OCI-LY1 (cell line): Measurements from ENCODE around the gene CITED1.

ENCODE experiments used
- H2AFZ ChIP-seq: fragments of 200-600 bp; sonication (generic), shearing (Covaris generic); 2 replicates; pipeline ENCODE4 v1.6.0; 2014; ENCODE audit warnings: antibody characterized with exemption, mild to moderate bottlenecking, low read length
- H3F3A ChIP-seq: fragments of 200-600 bp; sonication (generic), shearing (Covaris generic); 2 replicates; pipeline ENCODE4 v1.6.0; 2014; ENCODE audit warnings: mild to moderate bottlenecking, antibody characterized with exemption, low read length, moderate library complexity; ENCODE audit not compliant: insufficient read depth
- H3K27ac ChIP-seq: fragments of 200-600 bp; sonication (generic); 2 replicates; pipeline ENCODE4 v1.5.1; 2014; ENCODE audit warnings: low read length, mixed run types, mild to moderate bottlenecking, low read depth; ENCODE audit not compliant: poor library complexity, severe bottlenecking
- H3K27me3 ChIP-seq: fragments of 200-600 bp; sonication (generic); 2 replicates; pipeline ENCODE4 v1.6.0; 2014; ENCODE audit warnings: antibody characterized with exemption, mild to moderate bottlenecking, low read length, moderate library complexity; ENCODE audit not compliant: insufficient read depth
- H3K36me3 ChIP-seq: fragments of 200-600 bp; sonication (generic); 2 replicates; pipeline ENCODE4 v1.6.1; 2014; ENCODE audit warnings: mild to moderate bottlenecking, antibody characterized with exemption, low read length, moderate library complexity, mixed read lengths; ENCODE audit not compliant: insufficient read depth
- H3K4me1 ChIP-seq: fragments of 200-600 bp; sonication (generic); 2 replicates; pipeline ENCODE4 v1.5.1; 2014; ENCODE audit warnings: mild to moderate bottlenecking, low read length, moderate library complexity; ENCODE audit not compliant: insufficient read depth, severe bottlenecking
- H3K4me2 ChIP-seq: fragments of 200-600 bp; sonication (generic), shearing (Covaris generic); 2 replicates; pipeline ENCODE4 v1.6.1; 2014; ENCODE audit warnings: low read length
- H3K4me3 ChIP-seq: fragments of 200-600 bp; sonication (generic); 2 replicates; pipeline ENCODE4 v1.5.1; 2014; ENCODE audit warnings: low read length, low read depth, mild to moderate bottlenecking, mixed read lengths; ENCODE audit not compliant: poor library complexity, severe bottlenecking
- H3K79me2 ChIP-seq: fragments of 200-600 bp; shearing (Covaris generic); 2 replicates; pipeline ENCODE4 v1.6.1; 2016; ENCODE audit warnings: mixed run types, low read length, mixed read lengths; ENCODE audit not compliant: insufficient read depth
- H3K9ac ChIP-seq: fragments of 200-600 bp; sonication (generic), shearing (Covaris generic); 2 replicates; pipeline ENCODE4 v1.6.1; 2014; ENCODE audit warnings: mild to moderate bottlenecking, low read length, mixed read lengths
- H3K9me2 ChIP-seq: fragments of 200-600 bp; sonication (generic), shearing (Covaris generic); 2 replicates; pipeline ENCODE4 v1.6.1; 2014; ENCODE audit warnings: low read depth, mild to moderate bottlenecking, low read length, mixed read lengths
- H3K9me3 ChIP-seq: fragments of 200-600 bp; shearing (Covaris generic); 2 replicates; pipeline ENCODE4 v1.6.1; 2014; ENCODE audit warnings: low read length, mixed read lengths
- H4K20me1 ChIP-seq: fragments of 200-600 bp; sonication (generic), shearing (Covaris generic); 2 replicates; pipeline ENCODE4 v1.6.0; 2016; ENCODE audit warnings: mild to moderate bottlenecking, low read length; ENCODE audit not compliant: insufficient read depth
- CTCF ChIP-seq: fragments of 200-600 bp; sonication (generic), shearing (Covaris generic); IDR thresholded peaks from 2 replicates; pipeline ENCODE4 v1.5.1; 2017; ENCODE audit warnings: mild to moderate bottlenecking, antibody characterized with exemption, low read length, moderate library complexity, mixed read lengths
- EZH2 ChIP-seq: fragments of 200-600 bp; sonication (generic), shearing (Covaris generic); IDR thresholded peaks from 2 replicates; pipeline ENCODE4 v1.8.0; 2017; ENCODE audit warnings: borderline replicate concordance, mixed run types, mild to moderate bottlenecking, antibody characterized with exemption, low read length, moderate library complexity, mixed read lengths

The CITED1 gene

GRCh38 chrX:72308209-72308565, 2.5 kb upstream of the CITED1 start:
- Histone ChIP-seq H3K27me3 (no peaks in the 10 kb centered on the region), H3K36me3 (no peaks in the 10 kb centered on the region), H3K4me3 (no peak overlapping the region), H3K4me1 (peaks cover 4% of the 10 kb centered on the region), H3K9ac (no peak overlapping the region), H2AFZ (no peak overlapping the region), H3K27ac (no peak overlapping the region), H3K79me2 (no peaks in the 10 kb centered on the region), H3K9me3 (no peaks in the 10 kb centered on the region), H3K9me2 (no peaks in the 10 kb centered on the region), H3K4me2 (no peak overlapping the region), H4K20me1 (no peaks in the 10 kb centered on the region), H3F3A (no peaks in the 10 kb centered on the region)
- TF ChIP-seq CTCF (no peak), EZH2 (no peak)

- peaks cover 4% of the 10 kb centered on the region for H3K4me1 ChIP-seq
- no peak overlapping the region for H3K9ac ChIP-seq
- no peak overlapping the region for H2AFZ ChIP-seq
- H3K9me2 ChIP-seq = no peaks in the 10 kb centered on the region
- H3K27me3 ChIP-seq = no peaks in the 10 kb centered on the region
- no peaks in the 10 kb centered on the region for H3K36me3 ChIP-seq
- TF ChIP-seq CTCF (no peak), EZH2 (no peak)
- no peaks in the 10 kb centered on the region for H3K79me2 ChIP-seq
- H4K20me1 ChIP-seq = no peaks in the 10 kb centered on the region
- no peaks in the 10 kb centered on the region for H3K9me3 ChIP-seq
- no peak overlapping the region for H3K4me3 ChIP-seq
- no peak overlapping the region for H3K27ac ChIP-seq
- no peaks in the 10 kb centered on the region for H3F3A ChIP-seq
- H3K4me2 ChIP-seq = no peak overlapping the region
These were observed 1.9 kb upstream of the CITED1 start for GRCh38 chrX:72307646-72308051.

- H3K27ac ChIP-seq = no peak overlapping the region
- peak overlapping the region; percentile 69 for H3K4me2 ChIP-seq
- H3K9me3 ChIP-seq = no peaks in the 10 kb centered on the region
- peak overlapping the region; percentile 49 for H3K4me3 ChIP-seq
- no peak overlapping the region for H3K9ac ChIP-seq
- H3K79me2 ChIP-seq = no peaks in the 10 kb centered on the region
- H3K36me3 ChIP-seq = no peaks in the 10 kb centered on the region
- H2AFZ ChIP-seq = no peak overlapping the region
- TF ChIP-seq EZH2 = no peak
- TF ChIP-seq CTCF = no peak
- no peaks in the 10 kb centered on the region for H4K20me1 ChIP-seq
- H3F3A ChIP-seq = no peaks in the 10 kb centered on the region
- H3K9me2 ChIP-seq = no peaks in the 10 kb centered on the region
- H3K27me3 ChIP-seq = no peaks in the 10 kb centered on the region
- peaks cover 4% of the 10 kb centered on the region for H3K4me1 ChIP-seq
These were observed 1.3 kb upstream of the CITED1 start for GRCh38 chrX:72306851-72307645.
